T-cell (primary cell): Measurements from ENCODE around the gene FUT2. TPM values are rescaled to one million over a fixed set of nuclear protein-coding genes. Genes with fewer than 3 reads are reported as not detected.
"Not testable (repeated sequence)": the region's sequence is repeated elsewhere in the genome, so short reads cannot be mapped to it uniquely, and the experiment has no call there.

Source experiments
- ATAC-seq, 4 experiments: fragments of 200-7000 bp in 3 of 4; fragments of 150-1000 bp in 1 of 4; cut with Tn5 transposase; replicated peaks in 1 of 4; 1 replicate in 3 of 4; 2 replicates in 1 of 4; pipeline ENCODE4 v1.10.0; 2021; ENCODE audit warnings: moderate library complexity in 3 of 4, mild to moderate bottlenecking in 2 of 4, moderate number of reproducible peaks in 1 of 4
- CTCF ChIA-PET, 2 donors: fragments of 300-600 bp; sonication (Branson Sonifier 250); formaldehyde crosslinking; loops; one replicate each; lab custom pipeline; 2022; ENCODE audit warnings: antibody characterized with exemption in 2 of 2; lab: Charles Lee
- POLR2A ChIA-PET, 2 donors: fragments of 300-600 bp; sonication (Branson Sonifier 250); formaldehyde crosslinking; loops; one replicate each; lab custom pipeline; 2022; ENCODE audit warnings: antibody characterized with exemption in 2 of 2; lab: Charles Lee
- DNase-seq, 35 experiments: peaks; one replicate each; pipeline versions ENCODE4 v3.0.0 to v3.0.0-alpha.2; 2013 to 2023
- H3K27ac ChIP-seq: one replicate; pipeline ENCODE4 v1.5.1; 2013; ENCODE audit warnings: low read length
- H3K27me3 ChIP-seq, 2 experiments: replicated peaks in 1 of 2; 1 replicate in 1 of 2; 2 replicates in 1 of 2; pipeline versions ENCODE4 v1.6.1 to v1.7.0; 2013; ENCODE audit warnings: low read length in 1 of 2, mixed read lengths in 1 of 2; ENCODE audit not compliant: control insufficient read depth in 2 of 2, insufficient read depth in 2 of 2; ENCODE audit errors: extremely low read depth in 1 of 2
- H3K36me3 ChIP-seq, 2 donors: 1 replicate in 1 of 2; 2 replicates in 1 of 2; pipeline versions ENCODE4 v1.6.1 to v1.7.0; 2013; ENCODE audit warnings: low read length in 1 of 2; ENCODE audit not compliant: control insufficient read depth in 2 of 2, insufficient read depth in 1 of 2; ENCODE audit errors: extremely low read depth in 1 of 2
- H3K4me1 ChIP-seq, 2 experiments: 1 replicate in 1 of 2; 2 replicates in 1 of 2; pipeline versions ENCODE4 v1.6.1 to v1.7.0; 2013; ENCODE audit warnings: low read length in 2 of 2, mixed read lengths in 1 of 2; ENCODE audit not compliant: insufficient read depth in 2 of 2, control insufficient read depth in 1 of 2; ENCODE audit errors: extremely low read depth in 1 of 2
- H3K4me3 ChIP-seq, 2 donors: 1 replicate in 1 of 2; 2 replicates in 1 of 2; pipeline versions ENCODE4 v1.5.1 to v1.7.0; 2013; ENCODE audit warnings: mild to moderate bottlenecking in 2 of 2, low read length in 1 of 2, moderate library complexity in 1 of 2; ENCODE audit not compliant: control insufficient read depth in 1 of 2; ENCODE audit errors: extremely low read depth in 1 of 2
- H3K9me3 ChIP-seq: 2 replicates; pipeline ENCODE4 v1.7.0; 2013
- H3K27ac Mint-ChIP-seq, 2 donors: one replicate each; pipeline ENCODE4 v1.8.0; 2020 to 2021; ENCODE audit warnings: mild to moderate bottlenecking in 2 of 2, mixed read lengths in 2 of 2
- H3K27me3 Mint-ChIP-seq, 2 donors: one replicate each; pipeline ENCODE4 v1.8.0; 2021 to 2022; ENCODE audit warnings: mixed read lengths in 2 of 2
- H3K36me3 Mint-ChIP-seq: one replicate; pipeline ENCODE4 v1.8.0; 2021; ENCODE audit warnings: mixed read lengths
- H3K4me1 Mint-ChIP-seq, 3 donors: one replicate each; pipeline ENCODE4 v1.8.0; 2020 to 2022; ENCODE audit warnings: mixed read lengths in 3 of 3, mild to moderate bottlenecking in 1 of 3
- H3K4me3 Mint-ChIP-seq, 3 donors: one replicate each; pipeline ENCODE4 v1.8.0; 2020 to 2022; ENCODE audit warnings: mild to moderate bottlenecking in 3 of 3, mixed read lengths in 3 of 3, moderate library complexity in 3 of 3
- H3K9me3 Mint-ChIP-seq, 3 donors: one replicate each; pipeline ENCODE4 v1.8.0; 2020 to 2022; ENCODE audit warnings: mixed read lengths in 3 of 3
- WGBS: methylation state at CpG from one replicate; pipeline ENCODE4 v1.1.5; 2013; ENCODE audit warnings: missing lambda C conversion rate; ENCODE audit not compliant: insufficient coverage; 5-methylcytosine and 5-hydroxymethylcytosine counted together
- total RNA-seq, 35 experiments: library from RNA in 6 of 35; stranded (reverse) in 6 of 35; fragments of 120-200 nt in 1 of 35; gene quantifications; one replicate each; pipeline versions ENCODE4 v1.2.1 to v1.2.4 and lab custom pipeline; 2013 to 2026

Gene FUT2
- total RNA-seq, 5 donors from 2014 or later (not counting 1 experiment from before 2014, with no cell fraction given), result 0.16 TPM; not detected in 4

- WGBS, result 64% methylated on average over 3 of the region's 5 CpGs
- peak overlapping the region; percentile 46 to 66 for H3K27ac Mint-ChIP-seq
- POLR2A ChIA-PET, result no interaction called here
Measured at GRCh38 chr19:48651683-48652048, 44.1 kb upstream of the FUT2 start.

DNA sequence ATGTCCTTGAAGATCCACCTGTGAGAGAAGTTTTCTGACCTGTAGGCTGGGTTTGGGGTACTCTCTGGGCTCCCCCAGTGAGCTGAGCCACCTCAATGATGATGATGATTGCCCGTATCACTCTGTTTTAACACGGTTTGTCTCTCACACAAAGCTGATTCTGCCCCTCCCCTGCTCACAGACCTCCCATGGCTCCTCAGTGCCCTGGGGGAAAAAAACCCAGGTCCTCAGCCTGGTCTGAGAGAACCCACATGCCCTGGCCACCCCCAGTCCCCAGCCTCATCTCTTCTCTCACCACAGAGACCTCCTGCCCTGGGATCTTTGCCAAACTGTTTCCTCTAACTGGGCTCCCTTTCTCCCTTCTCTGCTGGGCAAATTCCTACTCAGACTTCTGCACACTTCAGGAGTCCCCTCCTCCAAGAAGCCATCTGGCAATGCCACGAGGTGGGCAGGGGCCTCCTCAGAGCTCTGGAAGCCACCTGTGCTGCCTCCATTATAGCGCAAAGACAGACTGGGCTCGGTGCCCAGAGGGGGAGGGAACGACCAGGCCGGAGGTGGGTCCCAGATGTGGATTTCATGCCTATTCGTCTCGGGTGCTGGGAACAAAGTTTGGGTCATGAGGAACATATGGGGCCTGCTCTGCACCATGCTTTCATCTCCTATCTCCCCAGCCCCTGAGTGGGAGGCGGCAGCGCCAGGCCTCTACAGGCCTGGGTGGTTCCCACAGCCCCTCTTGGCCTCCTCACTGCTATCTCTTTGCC lies 41.3 kb upstream of the FUT2 start:
- no peak overlapping the region for H3K4me3 Mint-ChIP-seq
- H3K9me3 Mint-ChIP-seq, result no peaks in the 10 kb centered on the region
- H3K27me3 ChIP-seq, result no peaks in the 10 kb centered on the region
- no peaks in the 10 kb centered on the region for H3K36me3 ChIP-seq
- POLR2A ChIA-PET, result no interaction called here
- DNase-seq (no peak), ATAC-seq (no peak)
- H3K27me3 Mint-ChIP-seq, result no peaks in the 10 kb centered on the region
- H3K4me3 ChIP-seq, result no peak overlapping the region
- peaks cover 14 to 17% (median 15%) of the 10 kb centered on the region in 3 donors for H3K4me1 Mint-ChIP-seq
- no peak overlapping the region for H3K27ac Mint-ChIP-seq
- no peak overlapping the region for H3K27ac ChIP-seq
- WGBS, result 69% methylated on average over 5 of the region's 11 CpGs
- CTCF ChIA-PET, result interaction anchor here in 1 of 2 donors (0.6 kb wide), 1 partner anchor 178 kb away, joined by 3 read pairs; no protein-coding TSS in a partner anchor
- H3K36me3 Mint-ChIP-seq, result no peaks in the 10 kb centered on the region
- no peaks in the 10 kb centered on the region for H3K9me3 ChIP-seq
- peaks cover 1 to 7% of the 10 kb centered on the region in 2 experiments for H3K4me1 ChIP-seq

More at GRCh38 chr19:48651683-48652048, 44.1 kb upstream of the FUT2 start:
- Mint-ChIP-seq H3K4me1 (peaks cover 33 to 41% (median 34%) of the 10 kb centered on the region in 3 donors), H3K27me3 (no peaks in the 10 kb centered on the region), H3K36me3 (no peaks in the 10 kb centered on the region), H3K9me3 (no peaks in the 10 kb centered on the region), H3K4me3 (no peak overlapping the region)
- Histone ChIP-seq H3K4me1 (peaks cover 5 to 33% of the 10 kb centered on the region in 2 experiments), H3K27ac (no peak overlapping the region), H3K4me3 (no peak overlapping the region), H3K9me3 (no peaks in the 10 kb centered on the region), H3K36me3 (no peaks in the 10 kb centered on the region), H3K27me3 (no peaks in the 10 kb centered on the region)
- CTCF ChIA-PET, result interaction anchor here in 1 of 2 donors (0.6 kb wide), 1 partner anchor 911 kb away, joined by 6 read pairs; no protein-coding TSS in a partner anchor
- ATAC-seq, result no peak
- no peak for DNase-seq

DNA sequence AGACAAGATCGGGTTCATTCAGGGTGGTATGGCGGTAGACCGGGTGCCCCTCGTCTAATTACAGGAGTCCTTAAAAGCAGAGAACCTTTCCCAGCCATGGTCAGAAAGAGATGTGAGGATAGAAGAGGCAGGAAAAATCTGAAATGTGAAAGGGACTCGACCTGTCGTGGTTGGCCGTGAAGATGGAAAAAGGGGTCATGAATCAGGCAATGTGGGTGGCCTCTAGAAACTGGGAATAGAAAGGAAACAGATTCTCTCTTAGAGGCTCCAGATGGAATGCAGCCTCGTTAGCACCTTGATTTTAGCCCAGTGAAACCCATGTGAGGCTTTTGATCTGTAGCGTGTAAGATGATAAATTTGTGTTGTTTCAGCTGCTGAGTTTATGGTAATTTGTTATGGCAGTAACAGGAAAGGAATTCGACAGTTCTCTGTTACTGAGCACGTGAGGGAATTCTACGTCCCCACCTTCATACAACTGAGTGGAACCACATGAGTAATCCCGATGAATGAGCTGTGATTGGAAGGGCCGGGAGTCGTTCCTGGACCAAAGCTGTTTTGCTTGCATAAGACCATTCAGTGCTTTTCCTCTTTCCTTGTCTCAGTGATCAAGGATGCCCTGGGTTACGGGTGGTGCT lies 38.8 kb upstream of the FUT2 start:
- Histone ChIP-seq H3K4me3 (no peak overlapping the region), H3K9me3 (no peaks in the 10 kb centered on the region), H3K27ac (no peak overlapping the region), H3K36me3 (no peaks in the 10 kb centered on the region), H3K27me3 (no peaks in the 10 kb centered on the region), H3K4me1 (peaks cover 4 to 16% of the 10 kb centered on the region in 2 experiments)
- 77% methylated on average over 8 of the region's 16 CpGs for WGBS
- POLR2A ChIA-PET, result interaction anchor here in 1 of 2 donors (0.6 kb wide), 1 partner anchor 14 kb away, joined by 3 read pairs; no protein-coding TSS in a partner anchor
- no peak for DNase-seq
- Mint-ChIP-seq H3K36me3 (no peaks in the 10 kb centered on the region), H3K4me3 (no peak overlapping the region), H3K27ac (no peak overlapping the region), H3K27me3 (no peaks in the 10 kb centered on the region), H3K4me1 (peaks cover 15 to 21% (median 17%) of the 10 kb centered on the region in 3 donors), H3K9me3 (no peaks in the 10 kb centered on the region)
- CTCF ChIA-PET, result no interaction called here
- ATAC-seq, result no peak

- ATAC-seq, H3K27me3 Mint-ChIP-seq, H3K4me3 Mint-ChIP-seq, H3K36me3 ChIP-seq, CTCF ChIA-PET, H3K36me3 Mint-ChIP-seq, H3K27ac Mint-ChIP-seq, DNase-seq, H3K27ac ChIP-seq, H3K9me3 Mint-ChIP-seq, H3K9me3 ChIP-seq, H3K27me3 ChIP-seq, H3K4me3 ChIP-seq: not testable (repeated sequence)
- peaks cover 12 to 16% (median 14%) of the 10 kb centered on the region in 3 donors for H3K4me1 Mint-ChIP-seq
- WGBS, result no CpG with 5 or more reads among the region's 5 CpGs
- peaks cover 4 to 16% of the 10 kb centered on the region in 2 experiments for H3K4me1 ChIP-seq
- POLR2A ChIA-PET, result interaction anchor here in 1 of 2 donors (0.6 kb wide), 1 partner anchor 13 kb away, joined by 3 read pairs; no protein-coding TSS in a partner anchor
Measured at GRCh38 chr19:48657828-48658227, 37.9 kb upstream of the FUT2 start.

GRCh38 chr19:48658483-48658882 lies 37.3 kb upstream of the FUT2 start:
- Histone ChIP-seq H3K36me3 (no peaks in the 10 kb centered on the region), H3K4me1 (peaks cover 4 to 16% of the 10 kb centered on the region in 2 experiments), H3K27me3 (no peaks in the 10 kb centered on the region), H3K9me3 (no peaks in the 10 kb centered on the region), H3K27ac (no peak overlapping the region), H3K4me3 (no peak overlapping the region)
- H3K27ac Mint-ChIP-seq, result no peak overlapping the region
- no peaks in the 10 kb centered on the region for H3K27me3 Mint-ChIP-seq
- CTCF ChIA-PET, result interaction anchor here (0.6 to 0.7 kb wide), 2 partner anchors 17 to 27 kb away, joined by 3 to 4 read pairs; no protein-coding TSS in a partner anchor
- POLR2A ChIA-PET, result no interaction called here
- WGBS, result 100% methylated on average over 5 of the region's 6 CpGs
- ATAC-seq, result no peak
- no peaks in the 10 kb centered on the region for H3K36me3 Mint-ChIP-seq
- H3K4me1 Mint-ChIP-seq, result peaks cover 11 to 16% (median 13%) of the 10 kb centered on the region in 3 donors
- no peak overlapping the region for H3K4me3 Mint-ChIP-seq
- H3K9me3 Mint-ChIP-seq, result no peaks in the 10 kb centered on the region
- DNase-seq, result no peak

- H3K36me3 ChIP-seq, result no peaks in the 10 kb centered on the region
- Mint-ChIP-seq H3K36me3 (no peaks in the 10 kb centered on the region), H3K27ac (no peak overlapping the region), H3K27me3 (no peaks in the 10 kb centered on the region), H3K9me3 (no peaks in the 10 kb centered on the region), H3K4me1 (peaks cover 10 to 13% (median 11%) of the 10 kb centered on the region in 3 donors), H3K4me3 (no peak overlapping the region)
- DNase-seq, result no peak
- POLR2A ChIA-PET, result no interaction called here
- no peaks in the 10 kb centered on the region for H3K27me3 ChIP-seq
- ATAC-seq, result no peak
- WGBS, result 95% methylated on average over 3 of the region's 5 CpGs
- CTCF ChIA-PET, result no interaction called here
- H3K4me3 ChIP-seq, result no peak overlapping the region
- no peaks in the 10 kb centered on the region for H3K9me3 ChIP-seq
- no peak overlapping the region for H3K27ac ChIP-seq
- H3K4me1 ChIP-seq, result peaks cover 4 to 16% of the 10 kb centered on the region in 2 experiments
Measured at GRCh38 chr19:48659768-48660167, 36.0 kb upstream of the FUT2 start.
